ENCODE results near the gene SFSWAP.
"Not testable (repeated sequence)": the region's sequence is repeated elsewhere in the genome, so short reads cannot be mapped to it uniquely, and the experiment has no call there.

The SFSWAP gene

GRCh38 chr12:131735153-131735456, 24.2 kb downstream of the SFSWAP start:
- in situ Hi-C loops (cut with HindIII; ENCODE audit: low sequenced_read_pairs): no loop called here

GRCh38 chr12:131735476-131736445, 24.9 kb downstream of the SFSWAP start:
- in situ Hi-C loops (cut with HindIII; ENCODE audit: low sequenced_read_pairs): no loop called here

- in situ Hi-C loops (cut with HindIII; ENCODE audit: low sequenced_read_pairs): no loop called here
Observed at GRCh38 chr12:131736446-131737149, 25.7 kb downstream of the SFSWAP start.

- in situ Hi-C loops (cut with HindIII; ENCODE audit: low sequenced_read_pairs): no loop called here
Observed at GRCh38 chr12:131737150-131737827, 26.4 kb downstream of the SFSWAP start.

GRCh38 chr12:131738196-131738595, 27.3 kb downstream of the SFSWAP start:
- in situ Hi-C loops (cut with HindIII; ENCODE audit: low sequenced_read_pairs): no loop called here

- in situ Hi-C loops (cut with HindIII; ENCODE audit: low sequenced_read_pairs): no loop called here
Observed at GRCh38 chr12:131740626-131741025, 29.7 kb downstream of the SFSWAP start.

GRCh38 chr12:131742761-131743160, 31.9 kb downstream of the SFSWAP start:
- in situ Hi-C loops (cut with HindIII; ENCODE audit: low sequenced_read_pairs): not testable (repeated sequence)

- in situ Hi-C loops (cut with HindIII; ENCODE audit: low sequenced_read_pairs): not testable (repeated sequence)
Observed at GRCh38 chr12:131743410-131743809, 32.5 kb downstream of the SFSWAP start.

GRCh38 chr12:131743880-131744279, 33.0 kb downstream of the SFSWAP start:
- in situ Hi-C loops (cut with HindIII; ENCODE audit: low sequenced_read_pairs): not testable (repeated sequence)

- in situ Hi-C loops (cut with HindIII; ENCODE audit: low sequenced_read_pairs): not testable (repeated sequence)
Observed at GRCh38 chr12:131744675-131745074, 33.8 kb downstream of the SFSWAP start.

- in situ Hi-C loops (cut with HindIII; ENCODE audit: low sequenced_read_pairs): no loop called here
Observed at GRCh38 chr12:131745706-131746105, 34.8 kb downstream of the SFSWAP start.

GRCh38 chr12:131747276-131748177, 36.6 kb downstream of the SFSWAP start:
- in situ Hi-C loops (cut with HindIII; ENCODE audit: low sequenced_read_pairs): no loop called here

- in situ Hi-C loops (cut with HindIII; ENCODE audit: low sequenced_read_pairs): no loop called here
Observed at GRCh38 chr12:131749618-131750315, 38.9 kb downstream of the SFSWAP start.

- in situ Hi-C loops (cut with HindIII; ENCODE audit: low sequenced_read_pairs): no loop called here
Observed at GRCh38 chr12:131751335-131751734, 40.4 kb downstream of the SFSWAP start.

GRCh38 chr12:131752451-131752850, 41.6 kb downstream of the SFSWAP start:
- in situ Hi-C loops (cut with HindIII; ENCODE audit: low sequenced_read_pairs): no loop called here

- in situ Hi-C loops (cut with HindIII; ENCODE audit: low sequenced_read_pairs): no loop called here
Observed at GRCh38 chr12:131753005-131753404, 42.1 kb downstream of the SFSWAP start.

GRCh38 chr12:131753757-131754156, 42.9 kb downstream of the SFSWAP start:
- in situ Hi-C loops (cut with HindIII; ENCODE audit: low sequenced_read_pairs): no loop called here

GRCh38 chr12:131754184-131754583, 43.3 kb downstream of the SFSWAP start:
- in situ Hi-C loops (cut with HindIII; ENCODE audit: low sequenced_read_pairs): no loop called here

- in situ Hi-C loops (cut with HindIII; ENCODE audit: low sequenced_read_pairs): no loop called here
Observed at GRCh38 chr12:131755305-131756113, 44.6 kb downstream of the SFSWAP start.
